HL-60 (cell line): ENCODE measurements around the gene METRN.

Experiments
- GABPA ChIP-seq: IDR thresholded peaks from 2 replicates; pipeline ENCODE4 v1.6.1; 2012; ENCODE audit warnings: low read depth
- POLR2AphosphoS5 ChIP-seq: IDR thresholded peaks from 2 replicates; pipeline ENCODE4 v1.6.1; 2012; ENCODE audit warnings: low read depth
- TF ChIP-seq, protein P1 (sequence below): IDR thresholded peaks from one replicate; pipeline ENCODE4 v1.5.1; 2011; ENCODE audit warnings: low read length, control low read depth, inconsistent platforms; ENCODE audit not compliant: insufficient read depth

DNA sequence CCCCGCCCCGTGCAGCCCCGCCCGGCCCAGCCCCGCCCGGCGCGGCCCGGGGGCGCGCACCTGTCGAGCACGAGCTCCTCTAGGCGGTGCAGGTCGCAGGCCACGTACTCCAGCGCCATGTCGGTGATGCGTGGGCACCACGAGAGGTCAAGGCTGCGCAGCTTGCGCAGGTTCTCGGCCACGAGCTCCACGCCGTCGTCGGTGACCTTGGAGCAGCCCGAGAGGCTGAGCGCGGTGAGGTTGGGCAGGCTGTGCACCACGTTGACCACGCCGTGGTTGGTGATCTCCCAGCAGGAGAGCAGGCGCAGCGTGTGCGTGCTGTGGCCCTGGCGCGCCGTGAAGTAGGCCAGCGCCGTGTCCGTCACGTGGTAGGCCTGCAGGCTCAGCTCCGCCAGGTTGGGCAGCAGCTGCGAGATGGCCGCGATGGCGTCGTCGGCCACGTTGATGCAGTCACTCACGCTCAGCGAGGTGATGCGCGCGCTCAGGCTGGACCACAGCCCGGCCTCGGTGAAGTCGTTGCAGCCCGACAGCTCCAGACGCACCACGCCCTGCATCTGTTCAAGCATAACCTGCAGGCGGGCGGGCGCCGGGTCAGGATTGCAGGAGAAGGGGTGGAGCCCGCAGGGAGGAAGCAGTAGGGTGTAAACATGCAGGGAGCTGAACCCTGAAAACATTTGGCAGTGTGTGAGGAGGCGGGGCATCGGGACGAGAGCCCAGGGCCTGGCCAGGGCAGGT is 19.4 kb upstream of the METRN start:
- TF ChIP-seq, protein P1, sequence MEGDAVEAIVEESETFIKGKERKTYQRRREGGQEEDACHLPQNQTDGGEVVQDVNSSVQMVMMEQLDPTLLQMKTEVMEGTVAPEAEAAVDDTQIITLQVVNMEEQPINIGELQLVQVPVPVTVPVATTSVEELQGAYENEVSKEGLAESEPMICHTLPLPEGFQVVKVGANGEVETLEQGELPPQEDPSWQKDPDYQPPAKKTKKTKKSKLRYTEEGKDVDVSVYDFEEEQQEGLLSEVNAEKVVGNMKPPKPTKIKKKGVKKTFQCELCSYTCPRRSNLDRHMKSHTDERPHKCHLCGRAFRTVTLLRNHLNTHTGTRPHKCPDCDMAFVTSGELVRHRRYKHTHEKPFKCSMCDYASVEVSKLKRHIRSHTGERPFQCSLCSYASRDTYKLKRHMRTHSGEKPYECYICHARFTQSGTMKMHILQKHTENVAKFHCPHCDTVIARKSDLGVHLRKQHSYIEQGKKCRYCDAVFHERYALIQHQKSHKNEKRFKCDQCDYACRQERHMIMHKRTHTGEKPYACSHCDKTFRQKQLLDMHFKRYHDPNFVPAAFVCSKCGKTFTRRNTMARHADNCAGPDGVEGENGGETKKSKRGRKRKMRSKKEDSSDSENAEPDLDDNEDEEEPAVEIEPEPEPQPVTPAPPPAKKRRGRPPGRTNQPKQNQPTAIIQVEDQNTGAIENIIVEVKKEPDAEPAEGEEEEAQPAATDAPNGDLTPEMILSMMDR: no peak
- TF ChIP-seq GABPA: no peak
- TF ChIP-seq POLR2AphosphoS5: no peak
